GM23248 (cell line): ENCODE results near the gene GPC4. TPM values are rescaled to one million over a fixed set of nuclear protein-coding genes. Genes with fewer than 3 reads are reported as not detected.

ENCODE experiments used
- DNase-seq: peaks from one replicate; pipeline ENCODE4 v3.0.0-alpha.2; 2015
- H2AFZ ChIP-seq: fragments of 200-600 bp; sonication (generic); 2 replicates; pipeline ENCODE4 v1.6.1; 2016; ENCODE audit warnings: antibody characterized with exemption
- H3F3A ChIP-seq: fragments of 200-600 bp; sonication (generic); 2 replicates; pipeline ENCODE4 v1.6.1; 2016; ENCODE audit warnings: mild to moderate bottlenecking, antibody characterized with exemption, mixed run types; ENCODE audit not compliant: insufficient read depth
- H3K27ac ChIP-seq: fragments of 200-600 bp; sonication (generic); 2 replicates; pipeline ENCODE4 v1.5.1; 2016; ENCODE audit warnings: mild to moderate bottlenecking
- H3K27me3 ChIP-seq: fragments of 200-600 bp; sonication (generic); replicated peaks from 2 replicates; pipeline ENCODE4 v1.6.1; 2016; ENCODE audit warnings: mild to moderate bottlenecking; ENCODE audit not compliant: insufficient read depth
- H3K36me3 ChIP-seq: fragments of 200-600 bp; sonication (generic); 2 replicates; pipeline ENCODE4 v1.6.1; 2016; ENCODE audit warnings: low read depth, mild to moderate bottlenecking
- H3K4me1 ChIP-seq: fragments of 200-600 bp; sonication (generic); 2 replicates; pipeline ENCODE4 v1.6.1; 2016; ENCODE audit warnings: mild to moderate bottlenecking; ENCODE audit not compliant: insufficient read depth
- H3K4me2 ChIP-seq: fragments of 200-600 bp; sonication (generic); one replicate; pipeline ENCODE4 v1.6.1; 2016; ENCODE audit warnings: mild to moderate bottlenecking; ENCODE audit not compliant: unreplicated experiment
- H3K4me3 ChIP-seq: fragments of 200-600 bp; sonication (generic); 2 replicates; pipeline ENCODE4 v1.5.1; 2016; ENCODE audit warnings: mild to moderate bottlenecking
- H3K79me2 ChIP-seq: fragments of 200-600 bp; sonication (generic); 2 replicates; pipeline ENCODE4 v1.6.1; 2016; ENCODE audit warnings: mild to moderate bottlenecking; ENCODE audit not compliant: insufficient read depth
- H3K9ac ChIP-seq: fragments of 200-600 bp; sonication (generic); 2 replicates; pipeline ENCODE4 v1.6.1; 2016; ENCODE audit warnings: mild to moderate bottlenecking
- H3K9me2 ChIP-seq: fragments of 200-600 bp; sonication (generic); 2 replicates; pipeline ENCODE4 v1.6.1; 2016; ENCODE audit warnings: mixed run types, mild to moderate bottlenecking, moderate library complexity; ENCODE audit not compliant: insufficient read depth
- H3K9me3 ChIP-seq: fragments of 200-600 bp; sonication (generic); one replicate; pipeline ENCODE4 v1.6.1; 2017; ENCODE audit warnings: low read depth
- H4K20me1 ChIP-seq: fragments of 200-600 bp; sonication (generic); 2 replicates; pipeline ENCODE4 v1.6.0; 2016; ENCODE audit not compliant: insufficient read depth
- EZH2 ChIP-seq: fragments of 200-600 bp; sonication (generic); IDR thresholded peaks from 2 replicates; pipeline ENCODE4 v1.6.1; 2018; ENCODE audit warnings: antibody characterized with exemption, mild to moderate bottlenecking; ENCODE audit not compliant: insufficient read depth, poor library complexity, severe bottlenecking
- EZH2phosphoT487 ChIP-seq: fragments of 200-600 bp; sonication (generic); IDR thresholded peaks from 2 replicates; pipeline ENCODE4 v1.6.1; 2018; ENCODE audit warnings: antibody characterized with exemption, moderate library complexity, mild to moderate bottlenecking, low read depth; ENCODE audit not compliant: insufficient read depth
- WGBS, 2 experiments: methylation state at CpG; one replicate each; pipeline ENCODE4 v1.1.6; 2015 to 2017; ENCODE audit warnings: low lambda C conversion rate in 2 of 2, low coverage in 1 of 2; ENCODE audit errors: missing lambda C conversion rate in 2 of 2; 5-methylcytosine and 5-hydroxymethylcytosine counted together
- in situ Hi-C: fragments of 300-500 bp; cut with MboI; formaldehyde crosslinking; loops from 2 replicates; pipeline ENCODE4 v1.15.0; 2020
- polyA plus RNA-seq: library from polyadenylated mRNA; unstranded; fragments of >200 nt; fragmentation: Nextera tagmentation; extraction: Ambion mirVana; gene quantifications from 2 replicates; pipeline ENCODE4 v1.2.1, GENCODE V29; 2016
- total RNA-seq: library from RNA; depleted of rRNA; stranded (reverse); fragments of >200 nt; shearing (Covaris generic); gene quantifications from 2 replicates; pipeline ENCODE4 v1.2.3, GENCODE V29; 2014

The GPC4 gene
- total and polyA plus RNA-seq, 2 experiments from 2014 or later: 1.9 to 6.4 TPM

GRCh38 chrX:133373386-133374079 lies 41.8 kb downstream of the GPC4 start:
- no peaks in the 10 kb centered on the region for H3K9me2 ChIP-seq
- in situ Hi-C loops: no loop called here
- H3F3A ChIP-seq: no peaks in the 10 kb centered on the region
- whole genome bisulfite sequencing, 2 experiments: 79 to 91% methylated on average over 2 of the region's 2 CpGs
- no peak for TF ChIP-seq EZH2phosphoT487
- TF ChIP-seq EZH2: no peak
- H2AFZ ChIP-seq: no peak overlapping the region
- H4K20me1 ChIP-seq: no peaks in the 10 kb centered on the region
- no peaks in the 10 kb centered on the region for H3K4me1 ChIP-seq
- no peaks in the 10 kb centered on the region for H3K79me2 ChIP-seq
- no peaks in the 10 kb centered on the region for H3K27me3 ChIP-seq
- H3K36me3 ChIP-seq: no peaks in the 10 kb centered on the region
- DNase-seq: no peak
- no peak overlapping the region for H3K4me2 ChIP-seq
- H3K9ac ChIP-seq: no peak overlapping the region
- no peak overlapping the region for H3K27ac ChIP-seq
- no peaks in the 10 kb centered on the region for H3K9me3 ChIP-seq
- no peak overlapping the region for H3K4me3 ChIP-seq

GRCh38 chrX:133370696-133371275 lies 44.5 kb downstream of the GPC4 start:
- H3K27me3 ChIP-seq: no peaks in the 10 kb centered on the region
- TF ChIP-seq EZH2phosphoT487: no peak
- TF ChIP-seq EZH2: no peak
- H3K4me2 ChIP-seq: no peak overlapping the region
- no peaks in the 10 kb centered on the region for H3K79me2 ChIP-seq
- H3K9ac ChIP-seq: no peak overlapping the region
- H3K9me3 ChIP-seq: no peaks in the 10 kb centered on the region
- no peak for DNase-seq
- H3K9me2 ChIP-seq: no peaks in the 10 kb centered on the region
- no peaks in the 10 kb centered on the region for H4K20me1 ChIP-seq
- no peak overlapping the region for H3K4me3 ChIP-seq
- H3K4me1 ChIP-seq: peaks cover 5% of the 10 kb centered on the region
- no peaks in the 10 kb centered on the region for H3K36me3 ChIP-seq
- 81 to 86% methylated on average over 3 of the region's 3 CpGs for WGBS, 2 experiments
- in situ Hi-C loops: no loop called here
- no peak overlapping the region for H2AFZ ChIP-seq
- peaks cover 1% of the 10 kb centered on the region; the same call in 1 of the 2 replicates for H3F3A ChIP-seq
- H3K27ac ChIP-seq: no peak overlapping the region

- peaks cover 18% of the 10 kb centered on the region for H3F3A ChIP-seq
- no peak for DNase-seq
- H3K9me2 ChIP-seq: no peaks in the 10 kb centered on the region
- no peaks in the 10 kb centered on the region for H4K20me1 ChIP-seq
- H3K4me1 ChIP-seq: peaks cover 21% of the 10 kb centered on the region
- no peak for TF ChIP-seq EZH2phosphoT487
- no peak for TF ChIP-seq EZH2
- no peak overlapping the region for H3K4me2 ChIP-seq
- no peaks in the 10 kb centered on the region for H3K27me3 ChIP-seq
- no peak overlapping the region for H3K4me3 ChIP-seq
- H3K36me3 ChIP-seq: no peaks in the 10 kb centered on the region
- in situ Hi-C loops: no loop called here
- no peak overlapping the region for H3K27ac ChIP-seq
- H3K9ac ChIP-seq: no peak overlapping the region
- WGBS, 2 experiments: 90 to 100% methylated on average over 2 of the region's 2 CpGs
- H2AFZ ChIP-seq: no peak overlapping the region
- H3K9me3 ChIP-seq: no peaks in the 10 kb centered on the region
- no peaks in the 10 kb centered on the region for H3K79me2 ChIP-seq
Measured at GRCh38 chrX:133369065-133369464, 46.2 kb downstream of the GPC4 start.

- H2AFZ ChIP-seq: no peak overlapping the region
- H4K20me1 ChIP-seq: no peaks in the 10 kb centered on the region
- no peaks in the 10 kb centered on the region for H3K9me2 ChIP-seq
- in situ Hi-C loops: no loop called here
- peaks cover 22% of the 10 kb centered on the region for H3F3A ChIP-seq
- DNase-seq: no peak
- H3K4me1 ChIP-seq: peaks cover 21% of the 10 kb centered on the region
- no peaks in the 10 kb centered on the region for H3K79me2 ChIP-seq
- no peaks in the 10 kb centered on the region for H3K27me3 ChIP-seq
- no peak overlapping the region for H3K4me3 ChIP-seq
- no peaks in the 10 kb centered on the region for H3K36me3 ChIP-seq
- H3K4me2 ChIP-seq: no peak overlapping the region
- H3K9ac ChIP-seq: no peak overlapping the region
- no peak for TF ChIP-seq EZH2
- no peak for TF ChIP-seq EZH2phosphoT487
- H3K9me3 ChIP-seq: no peaks in the 10 kb centered on the region
- H3K27ac ChIP-seq: no peak overlapping the region
Measured at GRCh38 chrX:133366735-133367134, 48.6 kb downstream of the GPC4 start.
